ENCODE results near the gene TIMM22. TPM values are rescaled to one million over a fixed set of nuclear protein-coding genes. Genes with fewer than 3 reads are reported as not detected.
"Not testable (repeated sequence)": the region's sequence is repeated elsewhere in the genome, so short reads cannot be mapped to it uniquely, and the experiment has no call there.

Gene TIMM22
- total RNA-seq, 1 experiment from 2014 or later, result 14.0 TPM

DNA sequence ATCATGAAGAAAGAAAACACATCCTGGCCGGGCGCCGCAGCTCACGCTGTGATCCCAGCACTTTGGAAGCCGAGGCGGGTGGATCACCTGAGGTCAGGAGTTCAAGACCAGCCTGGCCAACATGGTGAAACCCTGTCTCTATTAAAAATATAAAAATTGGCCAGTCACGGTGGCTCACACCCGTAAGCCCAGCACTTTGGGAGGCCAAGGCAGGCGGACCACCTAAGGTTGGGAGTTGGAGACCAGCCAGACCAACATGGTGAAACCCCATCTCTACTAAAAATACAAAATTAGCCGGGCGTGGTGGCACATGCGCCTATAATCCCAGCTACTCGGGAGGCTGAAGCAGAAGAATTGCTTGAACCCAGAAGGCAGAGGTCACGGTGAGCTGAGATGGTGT is 25.1 kb upstream of the TIMM22 start:
- peaks cover 59 to 92% of the 10 kb centered on the region in 2 experiments for H3K4me1 ChIP-seq (ENCODE audit: control insufficient read depth in 1 of 2, insufficient read depth in 2 of 2, low read length in 2 of 2)
- intact Hi-C loops (cut with micrococcal nuclease), result loop anchor here (2.0 kb wide), 1 partner anchor 39 kb away; no protein-coding TSS in a partner anchor
- H3K9me2 ChIP-seq (ENCODE audit: insufficient read depth); H4K20me1 ChIP-seq (ENCODE audit: insufficient read depth); H3K4me3 ChIP-seq (replicated peaks in 1 of 2; ENCODE audit: low read depth in 1 of 2, low read length in 2 of 2); ATAC-seq; H3K27ac ChIP-seq (ENCODE audit: low read depth, low read length); POLR2A ChIA-PET; H3K36me3 ChIP-seq (ENCODE audit: control insufficient read depth in 1 of 2, insufficient read depth in 2 of 2, low read length in 2 of 2); H3K27me3 ChIP-seq (ENCODE audit: insufficient read depth, low read length); DNase-seq (ENCODE audit: low read depth, low spot score); H3K9me3 ChIP-seq (ENCODE audit: control insufficient read depth in 1 of 2, insufficient read depth in 1 of 2, low read depth in 1 of 2, low read length in 2 of 2); H2AFZ ChIP-seq (ENCODE audit: low read depth, low read length, poor library complexity, severe bottlenecking); BruUV-seq (replicated peaks); RAD21 ChIA-PET (ENCODE audit: low non-redundant PET in 1 of 2, low total read pairs in 2 of 2, uncharacterized antibody in 2 of 2, unreplicated experiment in 2 of 2): not testable (repeated sequence)
- 0 out of 2 replicates have a peak overlapping the region, but pooled peaks have one; percentile 59 for H3K9ac ChIP-seq (ENCODE audit: low read length)
- H3K79me2 ChIP-seq (ENCODE audit: insufficient read depth, low read length), result peaks cover 91% of the 10 kb centered on the region
- peak overlapping the region; percentile 62; the same call in 1 of the 2 replicates for H3K4me2 ChIP-seq (ENCODE audit: low read length)
- CTCF ChIA-PET, result interaction anchor here (0.6 to 1.7 kb wide), 2 partner anchors 9 to 18 kb away, joined by 3 to 4 read pairs; no protein-coding TSS in a partner anchor

- intact Hi-C loops (cut with micrococcal nuclease), result loop anchor here (2.0 kb wide), 1 partner anchor 40 kb away; no protein-coding TSS in a partner anchor
- ATAC-seq (peak; percentile 84), DNase-seq (ENCODE audit: low read depth, low spot score) (peak; percentile 69)
- Histone ChIP-seq H3K36me3 (ENCODE audit: control insufficient read depth in 1 of 2, insufficient read depth in 2 of 2, low read length in 2 of 2) (0 out of 4 replicates have a peak, but pooled peaks cover 0 to under 1% of the 10 kb centered on the region in 2 experiments), H3K9me3 (ENCODE audit: control insufficient read depth in 1 of 2, insufficient read depth in 1 of 2, low read depth in 1 of 2, low read length in 2 of 2) (no peaks in the 10 kb centered on the region), H3K9me2 (ENCODE audit: insufficient read depth) (no peaks in the 10 kb centered on the region), H3K79me2 (ENCODE audit: insufficient read depth, low read length) (peaks cover 91% of the 10 kb centered on the region), H3K4me2 (ENCODE audit: low read length) (peak overlapping the region; percentile 62), H3K4me3 (replicated peaks in 1 of 2; ENCODE audit: low read depth in 1 of 2, low read length in 2 of 2) (peak overlapping the region in 1 of 2 experiments; percentile 36; a peak in 3 of 4 replicates), H3K4me1 (ENCODE audit: control insufficient read depth in 1 of 2, insufficient read depth in 2 of 2, low read length in 2 of 2) (peaks cover 62 to 96% of the 10 kb centered on the region in 2 experiments), H2AFZ (ENCODE audit: low read depth, low read length, poor library complexity, severe bottlenecking) (no peak overlapping the region), H3K27ac (ENCODE audit: low read depth, low read length) (peak overlapping the region; percentile 55), H3K9ac (ENCODE audit: low read length) (peak overlapping the region; percentile 27), H4K20me1 (ENCODE audit: insufficient read depth) (no peaks in the 10 kb centered on the region; the same call in 1 of the 2 replicates), H3K27me3 (ENCODE audit: insufficient read depth, low read length) (no peaks in the 10 kb centered on the region)
- ChIA-PET CTCF (interaction anchor here (1.7 to 1.8 kb wide), 2 partner anchors 8 to 94 kb away, joined by 4 read pairs; no protein-coding TSS in a partner anchor), POLR2A (interaction anchor here (0.8 kb wide), 1 partner anchor 16 kb away, joined by 3 read pairs; no protein-coding TSS in a partner anchor), RAD21 (ENCODE audit: low non-redundant PET in 1 of 2, low total read pairs in 2 of 2, uncharacterized antibody in 2 of 2, unreplicated experiment in 2 of 2) (interaction anchor here (0.5 to 0.7 kb wide), 2 partner anchors 174 to 210 kb away, joined by 3 read pairs; no protein-coding TSS in a partner anchor)
- no TSS peak for BruUV-seq (replicated peaks)
- no peak; the same call in 1 of the 2 replicates for TF ChIP-seq JUND (IDR thresholded peaks at IDR 0.05)
- TF ChIP-seq SP1 (IDR thresholded peaks at IDR 0.05; ENCODE audit: low read depth), result peak; percentile 28; the same call in 1 of the 2 replicates
- TF ChIP-seq EGR1 (IDR thresholded peaks at IDR 0.05; ENCODE audit: low read depth), result no peak
- TF ChIP-seq ELF1 (IDR thresholded peaks at IDR 0.05; ENCODE audit: borderline replicate concordance, low read depth), result no peak
- TF ChIP-seq EZH2phosphoT487 (IDR thresholded peaks at IDR 0.05; ENCODE audit: borderline replicate concordance), result no peak
- no peak for TF ChIP-seq TCF7L2 (IDR thresholded peaks at IDR 0.05; ENCODE audit: borderline replicate concordance, extremely low read depth, insufficient read depth, insufficient read length)
- TF ChIP-seq, protein P1, sequence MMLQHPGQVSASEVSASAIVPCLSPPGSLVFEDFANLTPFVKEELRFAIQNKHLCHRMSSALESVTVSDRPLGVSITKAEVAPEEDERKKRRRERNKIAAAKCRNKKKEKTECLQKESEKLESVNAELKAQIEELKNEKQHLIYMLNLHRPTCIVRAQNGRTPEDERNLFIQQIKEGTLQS (IDR thresholded peaks at IDR 0.05), result no peak
- no peak for TF ChIP-seq CEBPB (IDR thresholded peaks at IDR 0.05; ENCODE audit: low read depth)
- TF ChIP-seq ZNF274 (IDR thresholded peaks at IDR 0.05; ENCODE audit: low read depth, low read length), result no peak
- no peak for TF ChIP-seq CTCF (IDR thresholded peaks at IDR 0.05 in 2 of 3, conservative IDR thresholded peaks at IDR 0.05 in 1 of 3; ENCODE audit: borderline replicate concordance in 1 of 3, insufficient read depth in 1 of 3, low read depth in 2 of 3, low read length in 2 of 3)
- TF ChIP-seq EZH2 (IDR thresholded peaks at IDR 0.05), result no peak
- no peak for TF ChIP-seq POLR2AphosphoS5 (IDR thresholded peaks at IDR 0.05; ENCODE audit: low read depth, low read length)
- TF ChIP-seq RAD21 (IDR thresholded peaks at IDR 0.05; ENCODE audit: low read depth), result no peak
- TF ChIP-seq SRF (IDR thresholded peaks at IDR 0.05; ENCODE audit: low read depth), result no peak
- TF ChIP-seq POLR2A (IDR thresholded peaks at IDR 0.05; ENCODE audit: borderline replicate concordance, extremely low read depth, insufficient read depth, insufficient read length), result no peak
- peak; percentile 23; the same call in 1 of the 2 replicates for TF ChIP-seq CBX3 (IDR thresholded peaks at IDR 0.05; ENCODE audit: low read depth)
- TF ChIP-seq, protein P2, sequence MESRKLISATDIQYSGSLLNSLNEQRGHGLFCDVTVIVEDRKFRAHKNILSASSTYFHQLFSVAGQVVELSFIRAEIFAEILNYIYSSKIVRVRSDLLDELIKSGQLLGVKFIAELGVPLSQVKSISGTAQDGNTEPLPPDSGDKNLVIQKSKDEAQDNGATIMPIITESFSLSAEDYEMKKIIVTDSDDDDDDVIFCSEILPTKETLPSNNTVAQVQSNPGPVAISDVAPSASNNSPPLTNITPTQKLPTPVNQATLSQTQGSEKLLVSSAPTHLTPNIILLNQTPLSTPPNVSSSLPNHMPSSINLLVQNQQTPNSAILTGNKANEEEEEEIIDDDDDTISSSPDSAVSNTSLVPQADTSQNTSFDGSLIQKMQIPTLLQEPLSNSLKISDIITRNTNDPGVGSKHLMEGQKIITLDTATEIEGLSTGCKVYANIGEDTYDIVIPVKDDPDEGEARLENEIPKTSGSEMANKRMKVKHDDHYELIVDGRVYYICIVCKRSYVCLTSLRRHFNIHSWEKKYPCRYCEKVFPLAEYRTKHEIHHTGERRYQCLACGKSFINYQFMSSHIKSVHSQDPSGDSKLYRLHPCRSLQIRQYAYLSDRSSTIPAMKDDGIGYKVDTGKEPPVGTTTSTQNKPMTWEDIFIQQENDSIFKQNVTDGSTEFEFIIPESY (IDR thresholded peaks at IDR 0.05; ENCODE audit: extremely low read depth, insufficient replicate concordance, low read length), result no peak
These were observed 23.9 kb upstream of the TIMM22 start for GRCh38 chr17:973053-973452.

Data from HCT116 (cell line).